HG02798 (cell line): ENCODE measurements around the gene TSPAN19.

Source experiments
- ATAC-seq: cut with Tn5 transposase; IDR thresholded peaks from one replicate; pipeline ENCODE4 v1.9.1; 2021; ENCODE audit warnings: mild to moderate bottlenecking; ENCODE audit not compliant: unreplicated experiment, poor library complexity

The TSPAN19 gene

DNA sequence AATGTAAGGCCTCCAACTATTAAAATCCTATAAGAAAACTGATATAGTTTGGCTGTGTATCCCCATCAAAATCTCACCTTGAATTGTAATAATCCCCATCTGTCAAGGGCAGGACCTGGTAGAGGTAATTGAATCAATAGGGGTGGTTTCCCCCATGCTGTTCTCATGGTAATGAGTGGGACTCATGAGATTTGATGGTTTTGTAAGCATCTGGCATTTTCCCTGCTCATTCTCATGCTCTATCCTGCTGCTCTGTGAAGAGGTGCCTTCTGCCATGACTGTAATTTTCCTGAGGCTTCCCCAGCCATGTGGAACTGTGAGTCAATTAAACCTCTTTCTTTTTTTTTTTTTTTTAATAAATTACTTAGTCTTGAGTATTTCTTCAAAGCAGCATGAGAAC lies 31.9 kb downstream of the TSPAN19 start:
- ATAC-seq, result no peak

DNA sequence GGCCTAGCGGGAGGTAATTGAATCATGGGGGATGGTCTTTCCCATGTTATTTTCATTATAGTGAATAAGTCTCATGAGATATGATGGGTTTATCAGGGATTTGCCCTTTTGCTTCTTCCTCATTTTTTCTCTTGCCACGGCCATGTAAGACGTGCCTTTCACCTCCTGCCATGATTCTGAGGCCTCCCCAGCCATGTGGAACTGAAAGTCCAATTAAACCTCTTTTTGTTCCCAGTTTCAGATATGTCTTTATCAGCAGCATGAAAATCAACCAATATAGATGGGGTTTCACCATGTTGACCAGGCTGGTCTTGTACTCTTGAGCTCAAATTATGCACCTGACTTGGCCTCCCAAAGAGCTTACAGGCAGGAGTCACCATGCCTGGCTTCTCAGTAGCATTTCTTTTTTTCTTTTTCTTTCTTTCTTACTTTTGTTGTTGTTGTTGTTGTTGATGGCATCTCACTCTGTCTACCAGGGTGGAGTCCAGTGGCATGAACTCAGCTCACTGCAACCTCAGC lies 33.2 kb downstream of the TSPAN19 start:
- ATAC-seq, result no peak

GRCh38 chr12:85000729-85001128 lies 35.3 kb downstream of the TSPAN19 start:
- ATAC-seq, result no peak

DNA sequence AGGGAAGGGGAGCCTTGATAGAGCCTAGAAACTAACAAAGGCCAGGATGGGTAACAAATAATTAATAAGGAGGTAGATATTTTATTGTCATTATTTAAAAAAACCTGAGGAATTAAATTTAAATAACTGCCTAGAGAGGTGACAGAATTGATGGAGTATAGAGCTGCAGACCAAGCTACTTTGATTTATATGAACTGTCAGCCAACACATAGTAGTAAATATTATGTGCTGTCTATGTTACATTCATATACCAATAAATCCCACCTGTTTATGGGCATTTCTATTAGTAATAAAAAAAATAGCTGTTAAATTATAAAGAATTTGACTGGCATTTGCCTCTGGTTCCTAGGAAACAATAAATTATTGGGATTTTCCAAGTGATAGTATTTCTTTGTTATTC lies 37.7 kb downstream of the TSPAN19 start:
- no peak for ATAC-seq

DNA sequence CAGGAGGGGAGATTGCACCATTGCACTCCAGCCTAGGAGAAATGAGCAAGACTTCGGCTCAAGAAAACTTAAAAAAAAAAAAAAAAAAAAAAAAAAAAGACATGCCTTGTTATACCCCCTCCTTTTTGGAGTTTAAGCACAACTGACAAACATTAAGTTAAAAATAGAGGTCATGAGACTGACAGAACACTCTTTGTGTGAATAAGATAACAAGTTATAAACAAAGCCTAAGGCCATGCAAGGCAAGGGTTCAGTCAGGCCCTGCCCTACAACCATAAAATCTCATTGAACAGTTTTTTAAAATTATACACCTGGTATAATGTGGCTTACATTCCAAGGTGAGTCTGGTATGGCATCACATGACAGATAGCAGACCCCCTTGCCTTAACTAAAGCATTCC lies 39.3 kb downstream of the TSPAN19 start:
- ATAC-seq, result no peak

GRCh38 chr12:84995641-84996040 lies 40.4 kb downstream of the TSPAN19 start:
- ATAC-seq, result no peak

DNA sequence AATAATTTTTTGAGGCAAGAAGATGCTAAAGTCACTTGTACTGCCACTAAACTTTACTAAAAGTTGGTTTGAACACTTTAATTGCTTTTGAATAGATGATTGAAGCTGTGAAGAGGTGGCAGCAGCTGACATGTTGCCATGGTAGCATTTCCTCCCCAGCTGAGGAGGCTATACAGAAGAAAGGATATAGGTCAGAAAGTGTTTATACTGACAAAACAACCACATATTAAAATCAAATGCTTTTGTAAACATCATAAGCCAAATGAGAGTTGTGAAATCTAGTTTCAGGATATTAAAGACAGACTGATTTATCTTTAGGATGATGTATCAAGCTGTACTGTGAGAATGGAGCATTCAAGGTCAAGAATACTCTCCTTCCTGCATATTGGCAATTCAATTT lies 41.7 kb downstream of the TSPAN19 start:
- ATAC-seq, result no peak

DNA sequence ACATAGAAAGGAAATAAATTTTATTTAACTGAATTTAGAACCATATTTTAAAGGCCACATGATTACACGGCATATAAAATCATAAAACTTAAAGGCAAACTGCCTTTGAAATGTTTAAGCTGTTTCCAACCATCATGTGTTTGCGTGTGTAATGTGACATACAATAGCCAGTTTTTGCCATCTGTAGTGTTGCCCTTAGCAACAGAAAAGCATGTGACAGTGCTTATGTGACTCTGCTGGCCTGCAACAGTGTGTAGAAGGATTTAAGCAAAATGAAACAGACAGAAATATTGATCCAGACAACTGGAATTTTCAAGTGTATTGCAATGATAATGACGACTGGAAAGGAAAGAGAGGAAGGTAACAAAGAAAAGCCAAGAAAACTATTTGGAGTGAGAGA lies 49.5 kb downstream of the TSPAN19 start:
- ATAC-seq, result no peak

DNA sequence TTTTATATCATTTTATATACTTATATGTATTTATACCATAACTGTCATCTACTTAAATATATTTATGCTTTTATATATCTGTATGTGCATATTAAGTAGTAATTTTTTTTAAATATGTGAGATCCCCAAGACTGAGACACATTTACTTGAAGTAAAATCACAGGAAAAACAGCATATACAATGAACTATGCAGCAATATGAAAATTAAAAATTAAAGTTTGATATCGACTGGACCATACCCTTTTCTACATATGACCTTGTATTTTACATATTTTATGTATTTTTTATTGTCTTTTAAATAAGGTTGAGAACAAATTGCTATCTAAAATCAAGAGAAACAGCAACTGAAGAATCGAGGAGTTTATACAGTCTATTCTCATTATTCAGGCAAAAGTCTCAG lies 50.0 kb downstream of the TSPAN19 start:
- no peak for ATAC-seq

DNA sequence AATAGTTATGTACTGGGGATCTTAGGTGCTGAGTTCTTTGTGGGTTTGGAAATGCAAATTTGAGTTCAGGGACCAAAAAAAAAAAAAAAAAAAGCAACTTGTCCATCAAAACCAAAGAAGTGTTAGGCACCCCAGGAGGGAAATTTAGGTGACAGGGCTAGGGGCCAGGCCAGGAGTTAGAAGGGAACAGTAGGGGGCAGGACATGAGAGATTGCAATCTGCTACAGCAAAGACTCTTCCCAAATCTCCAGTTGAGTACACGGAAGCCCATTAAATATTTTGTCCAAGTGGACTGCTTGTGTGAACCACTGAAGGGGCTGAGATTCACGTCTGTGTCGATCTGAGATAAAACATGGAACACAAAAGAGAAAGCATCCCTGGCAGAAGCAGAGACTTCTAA lies 52.8 kb downstream of the TSPAN19 start:
- no peak for ATAC-seq

GRCh38 chr12:84982888-84983287 lies 53.2 kb downstream of the TSPAN19 start:
- ATAC-seq, result no peak

GRCh38 chr12:84978921-84979320 lies 57.2 kb downstream of the TSPAN19 start:
- no peak for ATAC-seq

- no peak for ATAC-seq
Measured at GRCh38 chr12:84976133-84976532, 59.9 kb downstream of the TSPAN19 start.

GRCh38 chr12:84974155-84974815 lies 61.8 kb downstream of the TSPAN19 start:
- no peak for ATAC-seq

DNA sequence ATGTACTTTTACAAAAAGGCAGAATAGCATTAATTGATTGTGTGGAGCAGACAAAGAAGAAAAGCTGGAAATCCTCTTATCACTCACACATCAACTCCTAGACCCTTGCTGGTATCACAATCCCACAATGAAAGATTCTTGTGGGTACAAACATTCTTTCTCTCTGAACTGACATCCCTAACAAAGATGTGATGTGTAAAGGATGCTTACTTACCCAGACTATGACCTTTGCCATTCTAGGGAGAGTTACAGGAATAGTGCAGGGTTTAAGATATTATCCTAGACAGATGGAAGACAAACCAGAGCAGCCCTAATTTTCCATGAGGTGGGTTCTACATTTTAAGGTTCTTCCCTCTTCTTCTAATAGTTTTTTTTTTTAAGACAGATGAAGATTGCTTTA lies 63.1 kb downstream of the TSPAN19 start:
- ATAC-seq, result no peak

- no peak for ATAC-seq
Measured at GRCh38 chr12:84969226-84969625, 66.9 kb downstream of the TSPAN19 start.
